IgD-negative memory B cell (primary cell): ENCODE data around the gene PSMG1. TPM values are rescaled to one million over a fixed set of nuclear protein-coding genes. Genes with fewer than 3 reads are reported as not detected.
A peak's percentile ranks its signal among the peaks of the same experiment; 100 is the strongest.
"Not testable (repeated sequence)": the region's sequence is repeated elsewhere in the genome, so short reads cannot be mapped to it uniquely, and the experiment has no call there.

Source experiments
- H3K27ac Mint-ChIP-seq, 3 donors: one replicate each; pipeline ENCODE4 v1.8.0; 2020 to 2022; ENCODE audit warnings: mild to moderate bottlenecking in 3 of 3, mixed read lengths in 3 of 3, moderate library complexity in 1 of 3
- H3K27me3 Mint-ChIP-seq: one replicate; pipeline ENCODE4 v1.8.0; 2021; ENCODE audit warnings: mixed read lengths
- H3K36me3 Mint-ChIP-seq: one replicate; pipeline ENCODE4 v1.8.0; 2020; ENCODE audit warnings: mild to moderate bottlenecking, mixed read lengths
- H3K4me1 Mint-ChIP-seq, 3 donors: one replicate each; pipeline ENCODE4 v1.8.0; 2020 to 2022; ENCODE audit warnings: mixed read lengths in 3 of 3, mild to moderate bottlenecking in 1 of 3
- H3K4me3 Mint-ChIP-seq, 4 donors: one replicate each; pipeline ENCODE4 v1.8.0; 2020 to 2022; ENCODE audit warnings: mild to moderate bottlenecking in 4 of 4, mixed read lengths in 4 of 4, moderate library complexity in 3 of 4
- H3K9me3 Mint-ChIP-seq, 3 donors: one replicate each; pipeline ENCODE4 v1.8.0; 2020 to 2021; ENCODE audit warnings: mixed read lengths in 3 of 3, mild to moderate bottlenecking in 1 of 3
- polyA plus RNA-seq: library from polyadenylated mRNA; unstranded; fragments of 300-500 nt; fragmentation: Illumina TruSeq; gene quantifications from one replicate; pipeline ENCODE4 v1.2.3, GENCODE V29; 2021

Gene PSMG1, protein sequence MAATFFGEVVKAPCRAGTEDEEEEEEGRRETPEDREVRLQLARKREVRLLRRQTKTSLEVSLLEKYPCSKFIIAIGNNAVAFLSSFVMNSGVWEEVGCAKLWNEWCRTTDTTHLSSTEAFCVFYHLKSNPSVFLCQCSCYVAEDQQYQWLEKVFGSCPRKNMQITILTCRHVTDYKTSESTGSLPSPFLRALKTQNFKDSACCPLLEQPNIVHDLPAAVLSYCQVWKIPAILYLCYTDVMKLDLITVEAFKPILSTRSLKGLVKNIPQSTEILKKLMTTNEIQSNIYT
- polyA plus RNA-seq: 39.4 TPM

DNA sequence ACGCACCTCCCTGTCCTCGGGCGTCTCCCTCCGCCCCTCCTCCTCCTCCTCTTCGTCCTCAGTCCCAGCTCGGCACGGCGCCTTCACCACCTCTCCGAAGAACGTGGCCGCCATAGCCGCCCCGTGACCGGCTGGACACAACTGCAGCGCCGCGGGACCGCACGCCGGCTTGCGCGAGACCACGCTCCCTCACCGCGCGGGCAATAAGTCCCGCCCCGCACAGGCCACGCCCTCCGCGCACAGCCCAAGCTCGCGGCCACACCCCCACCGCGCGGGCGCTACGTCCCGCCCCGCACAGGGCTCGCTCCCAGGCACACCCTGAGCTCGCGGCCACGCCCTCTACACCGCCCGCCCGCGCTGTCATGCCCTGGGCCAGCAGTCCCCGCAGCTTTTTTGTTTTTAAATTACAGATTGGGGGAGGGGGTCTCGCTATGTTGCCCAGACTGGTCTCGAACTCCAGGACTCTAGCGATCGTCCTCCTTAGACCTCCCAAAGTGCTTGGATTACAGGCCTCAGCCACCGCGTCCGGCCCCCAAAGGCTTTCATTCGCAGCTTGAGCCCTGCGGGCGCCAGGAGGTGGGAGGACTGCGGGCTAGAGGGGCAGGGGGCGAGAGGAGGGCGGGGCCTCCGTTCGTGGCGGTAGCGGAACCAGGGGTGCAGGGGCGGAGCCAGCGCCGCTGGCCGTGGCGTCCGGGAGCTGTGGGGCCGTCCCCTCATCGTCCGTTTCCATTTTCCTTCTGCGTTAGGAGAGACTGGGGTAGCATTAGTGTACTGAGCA, at the start of gene PSMG1:
Gene PSMG1 (minus strand): TSS at position 180 of the 778 bp plus-strand sequence. CDS start 66 bp downstream, at position 114.
- no peaks in the 10 kb centered on the region for H3K27me3 Mint-ChIP-seq
- peaks cover 23 to 47% (median 45%) of the 10 kb centered on the region in 3 donors for H3K4me1 Mint-ChIP-seq
- no peaks in the 10 kb centered on the region for H3K9me3 Mint-ChIP-seq
- H3K27ac Mint-ChIP-seq: peak within 1 kb of the TSS; percentile 76 to 96 (median 95)
- H3K36me3 Mint-ChIP-seq: no peaks in the 10 kb centered on the region
- peak within 1 kb of the TSS; percentile 98 to 99 (median 98) for H3K4me3 Mint-ChIP-seq

DNA sequence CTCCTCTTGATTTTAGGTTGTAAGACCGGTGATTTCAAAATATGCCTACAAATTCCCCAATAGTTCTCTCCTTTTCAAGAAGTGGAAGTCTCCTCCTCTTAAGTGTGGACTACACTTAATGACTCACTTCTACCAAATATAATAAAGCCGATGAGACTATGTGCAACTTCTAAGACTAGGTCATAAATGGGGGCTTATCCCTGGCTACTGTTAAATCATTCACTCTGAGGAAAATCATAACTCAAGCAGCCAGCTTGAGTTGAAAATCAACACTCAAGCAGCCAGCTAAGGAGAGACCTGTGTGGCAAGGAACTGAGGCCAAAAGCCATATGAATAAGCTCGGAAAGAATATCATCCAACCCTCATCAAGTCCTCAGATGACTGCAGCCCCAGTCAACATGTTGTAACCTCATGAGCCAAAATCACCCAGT, 49.6 kb upstream of the PSMG1 start:
- Mint-ChIP-seq H3K4me3 (no peak overlapping the region), H3K27me3 (no peaks in the 10 kb centered on the region), H3K9me3 (no peaks in the 10 kb centered on the region), H3K36me3 (peaks cover 2% of the 10 kb centered on the region), H3K4me1 (peaks cover 0 to 2% (median 1%) of the 10 kb centered on the region in 3 donors), H3K27ac (no peak overlapping the region)

DNA sequence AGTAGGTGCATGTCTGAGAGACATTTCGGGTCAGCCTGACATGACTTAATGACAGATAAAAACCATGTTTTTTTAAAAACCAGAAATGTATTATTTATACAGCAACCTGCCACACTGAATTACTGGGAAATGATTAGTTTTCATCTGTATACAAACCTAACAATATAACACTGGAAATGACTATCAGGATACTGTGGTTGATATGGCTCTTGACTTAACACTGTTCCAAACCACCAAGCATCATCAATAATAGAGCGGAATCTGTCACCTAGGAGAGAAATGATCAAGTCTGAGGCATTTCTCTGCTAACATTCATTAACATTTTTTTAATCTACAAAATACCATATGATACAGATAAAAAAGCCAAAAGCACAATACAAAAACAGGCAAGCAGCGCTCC, 41.7 kb upstream of the PSMG1 start:
- H3K36me3 Mint-ChIP-seq: peaks cover 20% of the 10 kb centered on the region
- H3K4me1 Mint-ChIP-seq: no peaks in the 10 kb centered on the region
- H3K9me3 Mint-ChIP-seq: no peaks in the 10 kb centered on the region
- H3K27ac Mint-ChIP-seq: no peak overlapping the region
- H3K27me3 Mint-ChIP-seq: no peaks in the 10 kb centered on the region
- no peak overlapping the region for H3K4me3 Mint-ChIP-seq

DNA sequence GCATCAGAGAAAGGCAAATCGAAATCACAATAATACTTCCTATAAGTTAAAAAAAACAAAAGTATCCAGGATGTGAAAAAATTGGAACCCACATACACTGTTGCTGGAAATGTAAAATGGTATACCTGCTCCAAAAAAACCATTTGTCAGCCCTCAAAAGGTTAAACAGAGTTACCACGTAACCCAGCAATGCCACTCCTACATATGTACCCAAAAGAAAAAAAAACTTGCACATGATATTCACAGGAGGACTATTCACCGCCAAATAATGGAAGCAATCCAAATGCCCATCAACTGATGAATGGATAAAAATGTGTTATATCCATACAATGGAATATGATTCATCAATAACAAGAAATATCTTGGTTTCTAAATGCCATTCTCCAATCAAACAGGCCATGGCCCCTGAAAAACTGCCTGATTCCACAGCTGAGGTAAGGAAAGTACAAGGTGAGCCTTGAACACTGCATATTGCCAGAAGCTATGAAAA, 38.8 kb upstream of the PSMG1 start:
- H3K9me3 Mint-ChIP-seq: no peaks in the 10 kb centered on the region
- H3K4me1 Mint-ChIP-seq: no peaks in the 10 kb centered on the region
- H3K36me3 Mint-ChIP-seq: peaks cover 20% of the 10 kb centered on the region
- H3K27ac Mint-ChIP-seq: no peak overlapping the region
- no peak overlapping the region for H3K4me3 Mint-ChIP-seq
- H3K27me3 Mint-ChIP-seq: no peaks in the 10 kb centered on the region

DNA sequence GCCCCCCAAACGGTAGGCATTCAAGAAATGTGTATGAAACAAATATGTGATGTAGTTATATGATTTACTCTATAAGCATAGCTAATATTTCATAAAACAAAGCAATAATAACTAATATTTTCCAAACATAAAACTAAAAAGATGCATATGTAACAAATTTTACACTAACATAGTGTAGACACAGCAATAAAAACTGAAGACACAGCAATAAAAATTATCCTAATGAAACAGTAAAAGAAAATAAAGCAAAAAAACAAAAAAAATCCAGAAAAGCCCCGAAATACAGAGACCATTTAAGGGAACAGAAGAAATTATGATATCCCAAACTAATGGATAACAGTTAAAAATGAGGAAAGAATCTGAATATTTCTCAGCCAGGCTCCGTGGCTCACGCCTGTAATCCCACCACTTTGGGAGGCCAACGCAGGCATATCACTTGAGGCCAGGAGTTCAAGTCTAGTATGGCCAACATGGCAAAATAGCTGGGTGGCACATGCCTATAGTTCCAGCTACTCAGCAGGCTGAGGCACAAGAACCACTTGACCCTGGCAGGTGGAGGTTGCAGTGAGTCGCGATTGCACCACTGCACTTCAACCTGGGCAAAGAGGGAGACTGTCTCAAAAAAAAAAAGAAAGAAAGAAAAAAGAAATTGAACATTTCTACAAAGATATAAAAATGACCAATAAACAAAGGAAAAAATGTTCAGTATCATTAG, 38.2 kb upstream of the PSMG1 start:
- H3K36me3 Mint-ChIP-seq: peaks cover 20% of the 10 kb centered on the region
- H3K4me1 Mint-ChIP-seq: no peaks in the 10 kb centered on the region
- no peaks in the 10 kb centered on the region for H3K27me3 Mint-ChIP-seq
- H3K27ac Mint-ChIP-seq: no peak overlapping the region
- H3K9me3 Mint-ChIP-seq: no peaks in the 10 kb centered on the region
- no peak overlapping the region for H3K4me3 Mint-ChIP-seq

DNA sequence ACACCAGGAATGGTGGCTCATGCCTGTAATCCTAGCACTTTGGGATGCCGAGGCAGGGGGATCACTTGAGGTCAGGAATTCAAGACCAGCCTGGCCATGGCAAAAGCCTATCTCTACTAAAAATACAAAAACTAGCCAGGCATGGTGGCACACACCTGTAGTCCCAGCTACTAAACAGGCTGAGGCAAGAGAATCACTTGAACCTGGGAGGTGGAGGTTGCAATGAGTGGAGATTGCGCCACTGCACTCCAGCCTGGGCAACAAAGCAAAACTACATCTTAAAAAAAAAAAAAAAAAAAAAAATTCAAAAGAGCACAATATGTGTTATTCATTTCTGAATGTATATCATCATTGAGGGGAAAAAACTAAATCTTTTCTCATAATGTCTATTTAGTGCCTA, 37.6 kb upstream of the PSMG1 start:
- not testable (repeated sequence) for H3K27me3 Mint-ChIP-seq, H3K9me3 Mint-ChIP-seq, H3K4me1 Mint-ChIP-seq, H3K27ac Mint-ChIP-seq, H3K4me3 Mint-ChIP-seq
- H3K36me3 Mint-ChIP-seq: peaks cover 20% of the 10 kb centered on the region

DNA sequence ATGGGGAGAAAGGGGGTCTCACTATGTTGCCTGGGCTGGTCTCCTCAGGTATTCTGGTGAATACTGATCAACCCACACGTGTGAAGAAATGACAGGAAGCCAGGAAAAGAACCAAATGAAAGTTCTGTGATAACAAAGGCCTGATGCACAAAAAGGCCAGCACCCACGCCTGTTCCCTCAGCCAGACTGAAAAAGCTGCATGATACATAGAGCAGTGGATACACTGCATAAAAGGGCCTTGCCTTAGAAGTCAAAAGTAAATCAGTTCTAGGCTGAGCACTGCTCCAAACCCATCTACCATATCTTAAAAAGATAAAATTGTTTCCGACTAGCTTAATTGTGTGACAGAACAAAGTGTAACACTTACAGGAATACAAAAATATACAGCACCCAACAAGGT, 36.9 kb upstream of the PSMG1 start:
- Mint-ChIP-seq H3K27me3 (no peaks in the 10 kb centered on the region), H3K9me3 (no peaks in the 10 kb centered on the region), H3K36me3 (peaks cover 20% of the 10 kb centered on the region), H3K27ac (no peak overlapping the region), H3K4me1 (peaks cover 0 to 2% (median 0%) of the 10 kb centered on the region in 3 donors), H3K4me3 (no peak overlapping the region)

DNA sequence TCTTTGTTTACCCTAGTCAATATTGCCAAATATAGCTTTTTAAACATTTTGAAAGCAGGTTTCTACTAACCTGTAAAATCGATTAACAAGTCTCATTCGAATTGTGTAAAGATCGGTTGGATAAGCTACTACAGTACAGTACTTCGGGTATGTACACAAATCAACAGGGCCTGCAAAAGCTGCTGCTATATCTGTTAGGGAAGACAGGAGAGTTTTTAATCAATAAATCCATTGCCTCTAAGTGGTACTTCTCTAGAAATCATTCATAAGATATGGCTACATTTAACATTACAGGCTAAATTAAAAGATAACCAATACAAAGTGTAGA, 34.8 kb upstream of the PSMG1 start:
- Mint-ChIP-seq H3K36me3 (peaks cover 12% of the 10 kb centered on the region), H3K4me1 (peaks cover 0 to 2% (median 0%) of the 10 kb centered on the region in 3 donors), H3K9me3 (no peaks in the 10 kb centered on the region), H3K27ac (no peak overlapping the region), H3K4me3 (no peak overlapping the region), H3K27me3 (no peaks in the 10 kb centered on the region)

DNA sequence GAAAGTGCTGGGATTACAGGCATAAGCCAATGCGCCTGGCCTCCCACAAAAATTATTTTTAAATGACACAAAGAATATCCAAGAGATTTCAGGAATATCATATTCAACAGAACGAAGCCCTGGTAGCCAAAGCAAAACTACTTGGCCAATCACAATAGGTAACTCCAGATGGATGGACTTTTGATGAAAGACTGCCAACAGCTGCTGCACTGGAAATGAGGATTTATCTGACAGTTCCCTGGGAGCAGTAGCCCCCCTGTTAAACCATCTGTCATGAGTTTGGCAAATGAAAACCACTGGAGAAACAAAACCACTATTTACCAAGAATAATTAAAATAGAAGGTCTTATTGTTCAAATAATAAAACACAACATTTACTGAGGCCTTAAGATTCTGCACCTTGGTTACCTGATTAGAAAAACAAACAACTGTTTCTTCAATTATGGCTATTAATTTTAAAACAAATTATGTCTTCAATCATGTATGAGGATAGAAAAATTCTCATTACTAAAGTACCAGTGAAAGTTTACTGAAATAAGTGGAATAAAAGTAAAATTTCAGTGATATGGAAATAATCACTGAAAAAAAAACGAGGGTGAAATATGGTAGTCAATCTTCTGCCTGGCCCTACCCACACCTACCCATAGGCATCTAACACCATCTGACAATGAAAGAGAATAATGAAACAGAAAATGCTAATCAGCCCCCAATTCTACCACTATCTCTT, 34.3 kb upstream of the PSMG1 start:
- Mint-ChIP-seq H3K27me3 (no peaks in the 10 kb centered on the region), H3K36me3 (peaks cover 9% of the 10 kb centered on the region), H3K4me3 (no peak overlapping the region), H3K9me3 (no peaks in the 10 kb centered on the region), H3K27ac (no peak overlapping the region), H3K4me1 (peaks cover 0 to 2% (median 0%) of the 10 kb centered on the region in 3 donors)

DNA sequence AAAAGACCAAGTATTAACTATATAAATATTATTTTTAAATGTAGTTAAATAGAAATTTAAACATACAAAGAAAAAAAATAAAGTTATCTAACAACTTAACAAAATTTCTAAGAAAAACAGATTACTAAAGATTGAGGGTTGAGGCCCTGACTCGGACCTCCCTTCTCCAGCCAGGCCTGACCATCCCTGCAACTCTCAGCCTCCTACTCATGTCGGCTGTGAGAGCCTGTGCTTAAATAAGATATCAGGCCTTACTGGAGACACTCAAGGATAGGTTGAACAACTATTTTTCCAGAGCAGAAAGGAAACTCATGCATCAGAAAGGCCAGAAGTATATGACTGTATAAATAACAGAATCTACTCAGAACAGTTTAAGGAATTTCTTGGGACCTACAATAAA, 33.0 kb upstream of the PSMG1 start:
- H3K27ac Mint-ChIP-seq: no peak overlapping the region
- H3K36me3 Mint-ChIP-seq: peaks cover 6% of the 10 kb centered on the region
- no peak overlapping the region for H3K4me3 Mint-ChIP-seq
- peaks cover 0 to 2% (median 0%) of the 10 kb centered on the region in 3 donors for H3K4me1 Mint-ChIP-seq
- H3K9me3 Mint-ChIP-seq: no peaks in the 10 kb centered on the region
- H3K27me3 Mint-ChIP-seq: no peaks in the 10 kb centered on the region

DNA sequence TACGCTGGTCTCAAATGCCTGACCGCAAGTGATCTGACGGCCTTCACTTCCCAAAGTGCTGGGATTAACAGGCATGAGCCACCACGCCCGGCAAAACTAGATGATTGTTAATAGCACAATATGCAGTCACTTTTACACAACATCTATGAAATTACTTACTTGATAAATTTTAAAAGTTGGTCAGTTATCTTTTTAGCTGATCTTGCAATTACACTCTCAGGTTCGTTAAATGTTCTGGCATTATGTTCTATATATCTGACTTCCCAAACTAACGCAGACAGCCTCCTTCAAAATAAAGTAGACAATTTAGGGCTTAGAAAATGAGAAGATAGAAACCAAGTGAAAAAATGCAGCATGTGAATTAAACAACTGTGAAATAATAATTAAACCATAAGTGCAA, 31.8 kb upstream of the PSMG1 start:
- peaks cover 3% of the 10 kb centered on the region for H3K36me3 Mint-ChIP-seq

DNA sequence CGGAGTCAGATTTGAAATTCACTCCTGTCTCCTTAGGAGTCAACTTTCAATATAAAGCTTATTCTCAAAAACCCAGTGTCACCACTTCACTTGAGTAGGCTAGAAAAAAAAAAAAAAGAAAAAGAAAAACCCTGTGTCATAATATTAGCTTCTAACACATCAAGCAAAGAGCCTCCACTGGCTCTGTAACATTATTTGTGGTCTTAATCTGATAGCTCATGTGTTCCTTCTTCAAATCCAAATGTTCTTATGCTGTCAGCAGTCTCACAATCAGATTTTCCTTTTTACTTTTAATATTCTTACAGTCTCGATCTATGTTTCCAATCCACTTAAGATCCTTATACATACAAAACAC, 26.1 kb upstream of the PSMG1 start:
- Mint-ChIP-seq H3K9me3 (no peaks in the 10 kb centered on the region), H3K27ac (no peak overlapping the region), H3K36me3 (peaks cover 8% of the 10 kb centered on the region), H3K27me3 (no peaks in the 10 kb centered on the region), H3K4me3 (no peak overlapping the region), H3K4me1 (peaks cover 0 to 2% (median 0%) of the 10 kb centered on the region in 3 donors)

More for the DNA sequence above, 31.8 kb upstream of the PSMG1 start:
- no peaks in the 10 kb centered on the region for H3K9me3 Mint-ChIP-seq
- H3K4me3 Mint-ChIP-seq: no peak overlapping the region
- no peak overlapping the region for H3K27ac Mint-ChIP-seq
- H3K27me3 Mint-ChIP-seq: no peaks in the 10 kb centered on the region
- peaks cover 0 to 4% (median 0%) of the 10 kb centered on the region in 3 donors for H3K4me1 Mint-ChIP-seq

DNA sequence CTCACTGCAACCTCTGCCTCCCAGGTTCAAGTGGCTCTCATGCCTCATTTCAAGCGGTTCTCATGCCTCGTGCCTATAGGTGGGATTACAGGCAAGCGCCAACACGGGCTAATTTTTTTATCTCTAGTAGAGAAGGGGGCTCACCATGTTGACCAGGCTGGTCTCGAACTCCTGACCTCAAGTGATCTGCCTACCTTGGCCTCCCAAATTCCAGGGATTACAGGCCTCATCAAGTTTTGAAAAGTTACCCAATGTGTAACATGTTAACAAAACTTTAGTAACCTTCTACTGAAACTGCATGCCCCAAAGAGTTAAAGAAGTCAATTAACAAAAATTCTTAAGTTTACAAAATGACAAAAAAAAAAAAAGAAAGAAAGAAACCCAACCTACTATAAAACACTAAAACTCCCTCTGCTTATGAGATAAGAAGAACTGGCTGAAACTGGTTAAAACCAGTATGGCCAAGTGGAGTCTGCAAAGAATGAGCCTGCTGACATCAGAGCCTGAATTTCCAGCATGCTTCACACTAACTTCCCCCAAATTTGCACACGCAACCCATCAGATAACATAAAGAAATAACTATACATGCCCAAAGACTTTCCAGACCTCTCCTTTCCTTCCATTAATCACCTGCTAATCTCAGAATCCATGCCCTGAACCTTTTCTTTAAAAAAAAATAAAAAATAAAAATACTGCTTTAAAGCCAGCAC, 25.5 kb upstream of the PSMG1 start:
- Mint-ChIP-seq H3K27me3 (no peaks in the 10 kb centered on the region), H3K4me1 (peaks cover 0 to 2% (median 0%) of the 10 kb centered on the region in 3 donors), H3K27ac (no peak overlapping the region), H3K36me3 (peaks cover 8% of the 10 kb centered on the region), H3K9me3 (no peaks in the 10 kb centered on the region), H3K4me3 (no peak overlapping the region)

DNA sequence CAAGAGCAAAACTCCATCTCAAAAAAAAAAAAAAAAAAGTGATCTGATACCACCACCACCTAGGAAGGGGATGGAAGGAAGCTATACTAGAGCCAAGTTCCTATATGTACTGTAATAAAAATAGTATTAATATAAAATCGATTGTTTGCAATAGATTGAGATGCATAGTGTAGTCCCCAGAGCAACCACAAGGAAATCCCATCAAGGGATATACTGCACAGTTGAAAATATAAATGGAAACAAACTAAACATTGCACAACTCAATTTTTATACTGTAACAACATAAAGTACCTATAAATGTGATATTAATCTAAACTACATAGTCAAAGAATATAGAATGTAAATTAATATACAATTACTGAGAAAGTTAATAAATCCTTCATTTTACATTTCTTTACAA, 20.9 kb upstream of the PSMG1 start:
- no peak overlapping the region for H3K4me3 Mint-ChIP-seq
- H3K9me3 Mint-ChIP-seq: no peaks in the 10 kb centered on the region
- H3K36me3 Mint-ChIP-seq: peaks cover 7% of the 10 kb centered on the region
- H3K4me1 Mint-ChIP-seq: no peaks in the 10 kb centered on the region
- H3K27ac Mint-ChIP-seq: no peak overlapping the region
- no peaks in the 10 kb centered on the region for H3K27me3 Mint-ChIP-seq
